HepG2 (cell line): ENCODE results near the gene COPS7B. TPM values are rescaled to one million over a fixed set of nuclear protein-coding genes. Genes with fewer than 3 reads are reported as not detected.

Source experiments
- ATAC-seq: fragments of 200-7000 bp; cut with Tn5 transposase; 3 replicates; pipeline ENCODE4 v1.9.1; 2020; ENCODE audit warnings: mild to moderate bottlenecking, moderate library complexity
- BruUV-seq: library from RNA; stranded (reverse); fragments of 400-500 nt; replicated peaks from 2 replicates; lab custom pipeline; 2021; lab: Mats Ljungman, UMichigan
- CTCF ChIA-PET: fragments of 300-600 bp; formaldehyde crosslinking; extraction: SDS; loops from one replicate; lab custom pipeline; 2021; ENCODE audit warnings: low total read pairs, inconsistent platforms, low intra/inter-chr PET ratio; lab: Yijun Ruan, JAX
- POLR2A ChIA-PET: fragments of 350-600 bp; sonication (Branson Sonifier 250); formaldehyde crosslinking; loops from one replicate; lab custom pipeline; 2020; ENCODE audit warnings: antibody characterized with exemption, inconsistent platforms; lab: Yijun Ruan, JAX
- DNase-seq: peaks from one replicate; pipeline ENCODE4 v3.0.0-alpha.2; 2015; ENCODE audit warnings: low spot score
- FAIRE-seq: peaks from 3 replicates; lab custom pipeline; 2011; peaks lifted over from hg19 to GRCh38; lab: Jason Lieb, UNC
- H2AFZ ChIP-seq: one replicate; pipeline ENCODE4 v1.6.1; 2011; ENCODE audit warnings: low read length, inconsistent platforms
- H3K27ac ChIP-seq: fragments of 300-600 bp; 3 replicates; pipeline ENCODE4 v1.8.0; 2011; ENCODE audit warnings: mixed run types, mild to moderate bottlenecking, mixed read lengths, low read length, inconsistent platforms; ENCODE audit not compliant: insufficient read depth; ENCODE audit errors: extremely low read length
- H3K27me3 ChIP-seq, 2 experiments: fragments of 200-600 bp in 1 of 2; 2 replicates in 1 of 2; 3 replicates in 1 of 2; pipeline versions ENCODE4 v1.6.0 to v1.8.0; 2011; ENCODE audit warnings: low read length in 2 of 2, mild to moderate bottlenecking in 2 of 2, moderate library complexity in 2 of 2, inconsistent platforms in 1 of 2; ENCODE audit not compliant: insufficient read depth in 2 of 2, control insufficient read depth in 1 of 2
- H3K36me3 ChIP-seq, 2 experiments: fragments of 200-600 bp in 1 of 2; replicated peaks in 1 of 2; 2 replicates in 1 of 2; 3 replicates in 1 of 2; pipeline versions ENCODE4 v1.5.1 to v1.8.0; 2011; ENCODE audit warnings: low read length in 2 of 2, inconsistent platforms in 1 of 2; ENCODE audit not compliant: insufficient read depth in 2 of 2, control insufficient read depth in 1 of 2
- H3K4me1 ChIP-seq: 2 replicates; pipeline ENCODE4 v1.5.1; 2012; ENCODE audit warnings: low read length, inconsistent platforms; ENCODE audit not compliant: insufficient read depth
- H3K4me2 ChIP-seq: 2 replicates; pipeline ENCODE4 v1.6.0; 2011; ENCODE audit warnings: low read depth, low read length, inconsistent platforms
- H3K4me3 ChIP-seq, 3 experiments: fragments of 200-600 bp in 1 of 3; sonication (generic), shearing (Covaris generic) in 1 of 3; replicated peaks in 1 of 3; 2 replicates each; pipeline ENCODE4 v1.5.1; 2011 to 2016; ENCODE audit warnings: low read length in 3 of 3, inconsistent platforms in 2 of 3, low read depth in 2 of 3, mild to moderate bottlenecking in 2 of 3, control low read depth in 1 of 3, mixed read lengths in 1 of 3; ENCODE audit not compliant: insufficient read depth in 1 of 3
- H3K79me2 ChIP-seq: one replicate; pipeline ENCODE4 v1.6.1; 2011; ENCODE audit warnings: low read length, inconsistent platforms; ENCODE audit not compliant: insufficient read depth
- H3K9ac ChIP-seq: 2 replicates; pipeline ENCODE4 v1.6.0; 2011; ENCODE audit warnings: mild to moderate bottlenecking, low read depth, low read length, inconsistent platforms; ENCODE audit not compliant: insufficient read depth
- H3K9me3 ChIP-seq: 2 replicates; pipeline ENCODE4 v1.5.1; 2012; ENCODE audit warnings: mild to moderate bottlenecking, low read length
- H4K20me1 ChIP-seq: 2 replicates; pipeline ENCODE4 v1.6.0; 2011; ENCODE audit warnings: inconsistent platforms, mild to moderate bottlenecking, low read length, moderate library complexity; ENCODE audit not compliant: insufficient read depth
- ADNP ChIP-seq: sonication (generic); formaldehyde crosslinking; IDR thresholded peaks from 2 replicates; pipeline ENCODE4 v1.4.0; 2020; ENCODE audit warnings: missing genetic modification reagents
- ARID2 ChIP-seq: sonication (generic); formaldehyde crosslinking; IDR thresholded peaks from 2 replicates; pipeline ENCODE4 v1.8.1; 2022; ENCODE audit warnings: mild to moderate bottlenecking, missing genetic modification reagents, borderline replicate concordance
- CAMTA2 ChIP-seq: sonication (generic); formaldehyde crosslinking; IDR thresholded peaks from 2 replicates; pipeline ENCODE4 v1.4.0; 2020; ENCODE audit warnings: mild to moderate bottlenecking, missing genetic modification reagents, borderline replicate concordance
- DMAP1 ChIP-seq: IDR thresholded peaks from 2 replicates; pipeline ENCODE4 v1.6.1; 2016
- EP300 ChIP-seq, 3 experiments: sonication (generic) in 1 of 3; formaldehyde crosslinking in 1 of 3; IDR thresholded peaks; 2 replicates each; pipeline versions ENCODE4 v1.5.1 to v1.6.1; 2011 to 2020; ENCODE audit warnings: low read depth in 2 of 3, low read length in 2 of 3, borderline replicate concordance in 1 of 3, improper control_type of control experiment in 1 of 3, mild to moderate bottlenecking in 1 of 3, missing genetic modification reagents in 1 of 3, moderate library complexity in 1 of 3
- ERF ChIP-seq: IDR thresholded peaks from 2 replicates; pipeline ENCODE4 v1.6.1; 2018; ENCODE audit warnings: missing biosample characterization, missing genetic modification reagents
- NFRKB ChIP-seq: fragments of 450-650 bp; IDR thresholded peaks from 2 replicates; pipeline ENCODE4 v1.6.1; 2017
- SPEN ChIP-seq: sonication (generic); formaldehyde crosslinking; IDR thresholded peaks from 2 replicates; pipeline ENCODE4 v1.5.1; 2020; ENCODE audit warnings: low read depth, mild to moderate bottlenecking, missing genetic modification reagents
- TCF7L2 ChIP-seq: IDR thresholded peaks from 2 replicates; pipeline ENCODE4 v1.6.1; 2011; ENCODE audit warnings: mild to moderate bottlenecking, low read depth, low read length, moderate library complexity
- ZBTB2 ChIP-seq: sonication (generic); formaldehyde crosslinking; IDR thresholded peaks from 2 replicates; pipeline ENCODE4 v1.8.0; 2022; ENCODE audit warnings: low read depth, missing genetic modification reagents
- ZSCAN30 ChIP-seq: sonication (generic); formaldehyde crosslinking; IDR thresholded peaks from 2 replicates; pipeline ENCODE4 v1.5.0; 2020; ENCODE audit warnings: mild to moderate bottlenecking, missing genetic modification reagents
- WGBS: methylation state at CpG from one replicate; pipeline ENCODE4 v1.1.6; 2017; ENCODE audit warnings: low lambda C conversion rate; 5-methylcytosine and 5-hydroxymethylcytosine counted together
- in situ Hi-C: cut with HindIII; loops from 2 replicates; pipeline ENCODE4 v1.10.0; 2017; ENCODE audit warnings: low pct_unique_long_range_greater_than_20kb; ENCODE audit not compliant: extremely low pct_ligation_motif_present
- intact Hi-C: fragments of 100-400 bp; cut with micrococcal nuclease; formaldehyde crosslinking; loops from one replicate; pipeline ENCODE4 v1.10.0; 2022; ENCODE audit not compliant: unreplicated experiment
- polyA plus RNA-seq, 8 experiments: library from polyadenylated mRNA; depleted of rRNA in 3 of 8; stranded (reverse) in 7 of 8; unstranded in 1 of 8; fragments of >200 nt; fragmentation: Illumina TruSeq in 4 of 8; extraction: Trizol in 4 of 8; gene quantifications; 2 replicates each; pipeline versions ENCODE4 v1.2.1 to v1.2.3, GENCODE V29; 2011 to 2016; ENCODE audit warnings: low read depth in 4 of 8, missing spikeins in 1 of 8, mixed read lengths in 1 of 8; ENCODE audit not compliant: insufficient read depth in 1 of 8
- total RNA-seq, 5 experiments: library from RNA; depleted of rRNA; stranded (reverse); fragments of >200 nt; fragmentation: Illumina TruSeq; extraction: Trizol; gene quantifications; 2 replicates each; pipeline ENCODE4 v1.2.3, GENCODE V29; 2016; ENCODE audit warnings: low read depth in 1 of 5
- TF ChIP-seq, protein P1 (sequence below): sonication (generic); formaldehyde crosslinking; IDR thresholded peaks from 2 replicates; pipeline ENCODE4 v1.8.1; 2023; ENCODE audit warnings: mild to moderate bottlenecking, missing genetic modification reagents
- TF ChIP-seq, protein P2 (sequence below): sonication (generic); formaldehyde crosslinking; IDR thresholded peaks from 2 replicates; pipeline ENCODE4 v1.4.0; 2020; ENCODE audit warnings: missing genetic modification reagents, borderline replicate concordance
- TF ChIP-seq, protein P3 (sequence below): sonication (generic); formaldehyde crosslinking; IDR thresholded peaks from 2 replicates; pipeline ENCODE4 v1.4.0; 2020; ENCODE audit warnings: mild to moderate bottlenecking, missing genetic modification reagents

COPS7B gene
- total and polyA plus RNA-seq, 2 of the 13 experiments (the other 11 are each of a cell fraction or from before 2014, with no cell fraction given) = 30.6 to 62.7 TPM

GRCh38 chr2:231761735-231762134, 24.5 kb upstream of the COPS7B start:
- Histone ChIP-seq H3K4me3 (no peak overlapping the region), H3K79me2 (no peaks in the 10 kb centered on the region), H4K20me1 (no peaks in the 10 kb centered on the region), H3K4me1 (no peaks in the 10 kb centered on the region), H3K27ac (no peak overlapping the region), H3K9me3 (no peaks in the 10 kb centered on the region), H3K36me3 (no peaks in the 10 kb centered on the region), H3K27me3 (no peaks in the 10 kb centered on the region), H3K9ac (no peak overlapping the region), H2AFZ (no peak overlapping the region), H3K4me2 (no peak overlapping the region)
- no peak for DNase-seq
- POLR2A ChIA-PET = interaction anchor here (1.4 kb wide), 1 partner anchor 19 kb away, joined by 3 read pairs; the partner anchor contains the start of gene PDE6D
- 86% methylated on average over 2 of the region's 2 CpGs for WGBS
- in situ Hi-C loops = no loop called here
- ATAC-seq = no peak
- no peak for TF ChIP-seq CAMTA2
- no peak for TF ChIP-seq TCF7L2
- TF ChIP-seq ARID2 = no peak
- TF ChIP-seq ZSCAN30 (CRISPR knock-in tag) = no peak
- TF ChIP-seq ERF (CRISPR knock-in tag) = no peak
- TF ChIP-seq DMAP1 = no peak
- no peak for TF ChIP-seq EP300 (IDR thresholded peaks at IDR 0.05; ENCODE audit: low read depth in 2 of 2, low read length in 2 of 2)
- no peak for TF ChIP-seq EP300 (CRISPR knock-in tag; IDR thresholded peaks at IDR 0.05; ENCODE audit: borderline replicate concordance)
- TF ChIP-seq, protein P1, sequence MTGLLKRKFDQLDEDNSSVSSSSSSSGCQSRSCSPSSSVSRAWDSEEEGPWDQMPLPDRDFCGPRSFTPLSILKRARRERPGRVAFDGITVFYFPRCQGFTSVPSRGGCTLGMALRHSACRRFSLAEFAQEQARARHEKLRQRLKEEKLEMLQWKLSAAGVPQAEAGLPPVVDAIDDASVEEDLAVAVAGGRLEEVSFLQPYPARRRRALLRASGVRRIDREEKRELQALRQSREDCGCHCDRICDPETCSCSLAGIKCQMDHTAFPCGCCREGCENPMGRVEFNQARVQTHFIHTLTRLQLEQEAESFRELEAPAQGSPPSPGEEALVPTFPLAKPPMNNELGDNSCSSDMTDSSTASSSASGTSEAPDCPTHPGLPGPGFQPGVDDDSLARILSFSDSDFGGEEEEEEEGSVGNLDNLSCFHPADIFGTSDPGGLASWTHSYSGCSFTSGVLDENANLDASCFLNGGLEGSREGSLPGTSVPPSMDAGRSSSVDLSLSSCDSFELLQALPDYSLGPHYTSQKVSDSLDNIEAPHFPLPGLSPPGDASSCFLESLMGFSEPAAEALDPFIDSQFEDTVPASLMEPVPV (CRISPR knock-in tag) = no peak
- no peak for TF ChIP-seq ADNP (CRISPR knock-in tag)
- no peak for TF ChIP-seq ZBTB2
- TF ChIP-seq, protein P2, sequence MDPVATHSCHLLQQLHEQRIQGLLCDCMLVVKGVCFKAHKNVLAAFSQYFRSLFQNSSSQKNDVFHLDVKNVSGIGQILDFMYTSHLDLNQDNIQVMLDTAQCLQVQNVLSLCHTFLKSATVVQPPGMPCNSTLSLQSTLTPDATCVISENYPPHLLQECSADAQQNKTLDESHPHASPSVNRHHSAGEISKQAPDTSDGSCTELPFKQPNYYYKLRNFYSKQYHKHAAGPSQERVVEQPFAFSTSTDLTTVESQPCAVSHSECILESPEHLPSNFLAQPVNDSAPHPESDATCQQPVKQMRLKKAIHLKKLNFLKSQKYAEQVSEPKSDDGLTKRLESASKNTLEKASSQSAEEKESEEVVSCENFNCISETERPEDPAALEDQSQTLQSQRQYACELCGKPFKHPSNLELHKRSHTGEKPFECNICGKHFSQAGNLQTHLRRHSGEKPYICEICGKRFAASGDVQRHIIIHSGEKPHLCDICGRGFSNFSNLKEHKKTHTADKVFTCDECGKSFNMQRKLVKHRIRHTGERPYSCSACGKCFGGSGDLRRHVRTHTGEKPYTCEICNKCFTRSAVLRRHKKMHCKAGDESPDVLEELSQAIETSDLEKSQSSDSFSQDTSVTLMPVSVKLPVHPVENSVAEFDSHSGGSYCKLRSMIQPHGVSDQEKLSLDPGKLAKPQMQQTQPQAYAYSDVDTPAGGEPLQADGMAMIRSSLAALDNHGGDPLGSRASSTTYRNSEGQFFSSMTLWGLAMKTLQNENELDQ (CRISPR knock-in tag) = no peak
- TF ChIP-seq SPEN (CRISPR knock-in tag) = no peak
- TF ChIP-seq, protein P3, sequence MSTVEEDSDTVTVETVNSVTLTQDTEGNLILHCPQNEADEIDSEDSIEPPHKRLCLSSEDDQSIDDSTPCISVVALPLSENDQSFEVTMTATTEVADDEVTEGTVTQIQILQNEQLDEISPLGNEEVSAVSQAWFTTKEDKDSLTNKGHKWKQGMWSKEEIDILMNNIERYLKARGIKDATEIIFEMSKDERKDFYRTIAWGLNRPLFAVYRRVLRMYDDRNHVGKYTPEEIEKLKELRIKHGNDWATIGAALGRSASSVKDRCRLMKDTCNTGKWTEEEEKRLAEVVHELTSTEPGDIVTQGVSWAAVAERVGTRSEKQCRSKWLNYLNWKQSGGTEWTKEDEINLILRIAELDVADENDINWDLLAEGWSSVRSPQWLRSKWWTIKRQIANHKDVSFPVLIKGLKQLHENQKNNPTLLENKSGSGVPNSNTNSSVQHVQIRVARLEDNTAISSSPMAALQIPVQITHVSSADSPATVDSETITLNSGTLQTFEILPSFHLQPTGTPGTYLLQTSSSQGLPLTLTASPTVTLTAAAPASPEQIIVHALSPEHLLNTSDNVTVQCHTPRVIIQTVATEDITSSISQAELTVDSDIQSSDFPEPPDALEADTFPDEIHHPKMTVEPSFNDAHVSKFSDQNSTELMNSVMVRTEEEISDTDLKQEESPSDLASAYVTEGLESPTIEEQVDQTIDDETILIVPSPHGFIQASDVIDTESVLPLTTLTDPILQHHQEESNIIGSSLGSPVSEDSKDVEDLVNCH = no peak
- TF ChIP-seq NFRKB = no peak
- CTCF ChIA-PET = no interaction called here
- intact Hi-C loops = no loop called here
- BruUV-seq = no TSS peak
- no peak for FAIRE-seq
